ENCODE results near the gene UTF1.
A peak's percentile ranks its signal among the peaks of the same experiment; 100 is the strongest.

UTF1 gene

GRCh38 chr10:133205146-133205545 lies 24.9 kb upstream of the UTF1 start:
- Histone ChIP-seq H3K9me3 (ENCODE audit: control insufficient read depth, insufficient read depth, low read depth, low read length) (no peaks in the 10 kb centered on the region), H3K4me3 (ENCODE audit: low read depth, low read length) (no peak overlapping the region), H3K36me3 (ENCODE audit: control insufficient read depth in 2 of 2, insufficient read depth in 1 of 2, low read length in 2 of 2) (no peaks in the 10 kb centered on the region), H3K4me1 (ENCODE audit: control insufficient read depth, insufficient read depth, low read length) (no peaks in the 10 kb centered on the region; the same call in 1 of the 2 replicates), H3K27ac (ENCODE audit: extremely low read depth, low read depth, low read length) (no peak overlapping the region)
- ChIA-PET CTCF (no interaction called here), POLR2A (no interaction called here)
- TF ChIP-seq ZNF747 (tag by site-specific recombination; IDR thresholded peaks at IDR 0.05) (no peak), ZNF785 (tag by site-specific recombination; IDR thresholded peaks at IDR 0.05) (no peak), ZNF433 (tag by site-specific recombination; IDR thresholded peaks at IDR 0.05; ENCODE audit: low read depth) (no peak), ZBTB10 (tag by site-specific recombination; IDR thresholded peaks at IDR 0.05) (no peak), ZNF610 (tag by site-specific recombination; IDR thresholded peaks at IDR 0.05; ENCODE audit: borderline replicate concordance) (no peak), ZNF571 (tag by site-specific recombination; IDR thresholded peaks at IDR 0.05) (no peak), KLF8 (tag by site-specific recombination; IDR thresholded peaks at IDR 0.05) (no peak), ZNF175 (tag by site-specific recombination; IDR thresholded peaks at IDR 0.05) (no peak)

- Histone ChIP-seq H3K4me1 (ENCODE audit: control insufficient read depth, insufficient read depth, low read length) (no peaks in the 10 kb centered on the region; the same call in 1 of the 2 replicates), H3K4me3 (ENCODE audit: low read depth, low read length) (no peak overlapping the region), H3K9me3 (ENCODE audit: control insufficient read depth, insufficient read depth, low read depth, low read length) (no peaks in the 10 kb centered on the region), H3K27ac (ENCODE audit: extremely low read depth, low read depth, low read length) (no peak overlapping the region), H3K36me3 (ENCODE audit: control insufficient read depth in 2 of 2, insufficient read depth in 1 of 2, low read length in 2 of 2) (no peaks in the 10 kb centered on the region)
- POLR2A ChIA-PET = no interaction called here
- TF ChIP-seq GLIS2 (tag by site-specific recombination; IDR thresholded peaks at IDR 0.05) = peak; percentile 36; the same call in 1 of the 2 replicates
- no peak for TF ChIP-seq ZSCAN16 (tag by site-specific recombination; IDR thresholded peaks at IDR 0.05)
- CTCF ChIA-PET = no interaction called here
Observed at GRCh38 chr10:133206356-133207040, 23.5 kb upstream of the UTF1 start.

- TF ChIP-seq ZNF184 (tag by site-specific recombination; IDR thresholded peaks at IDR 0.05) (no peak), ZSCAN30 (tag by site-specific recombination; IDR thresholded peaks at IDR 0.05) (no peak), ZFP41 (tag by site-specific recombination; IDR thresholded peaks at IDR 0.05; ENCODE audit: borderline replicate concordance) (no peak), HOXA7 (CRISPR knock-in tag; IDR thresholded peaks at IDR 0.05; ENCODE audit: borderline replicate concordance) (no peak), ZNF398 (tag by site-specific recombination; IDR thresholded peaks at IDR 0.05) (no peak), ZNF610 (tag by site-specific recombination; IDR thresholded peaks at IDR 0.05; ENCODE audit: borderline replicate concordance) (no peak), ZNF600 (tag by site-specific recombination; IDR thresholded peaks at IDR 0.05) (no peak), ZNF571 (tag by site-specific recombination; IDR thresholded peaks at IDR 0.05) (no peak), ZNF274 (IDR thresholded peaks at IDR 0.05; ENCODE audit: low read length) (no peak), ZNF274 (tag by site-specific recombination; IDR thresholded peaks at IDR 0.05; ENCODE audit: borderline replicate concordance) (no peak), ZNF654 (tag by site-specific recombination; IDR thresholded peaks at IDR 0.05; ENCODE audit: low read depth) (no peak), ZNF513 (tag by site-specific recombination; IDR thresholded peaks at IDR 0.05) (no peak), ZNF664 (tag by site-specific recombination; IDR thresholded peaks at IDR 0.05) (no peak)
- ChIA-PET POLR2A (no interaction called here), CTCF (no interaction called here)
- H3K4me1 ChIP-seq (ENCODE audit: control insufficient read depth, insufficient read depth, low read length) = no peaks in the 10 kb centered on the region; the same call in 1 of the 2 replicates
- no peaks in the 10 kb centered on the region for H3K9me3 ChIP-seq (ENCODE audit: control insufficient read depth, insufficient read depth, low read depth, low read length)
- no peak overlapping the region for H3K4me3 ChIP-seq (ENCODE audit: low read depth, low read length)
- H3K36me3 ChIP-seq (ENCODE audit: control insufficient read depth in 2 of 2, insufficient read depth in 1 of 2, low read length in 2 of 2) = no peaks in the 10 kb centered on the region
- no peak overlapping the region for H3K27ac ChIP-seq (ENCODE audit: extremely low read depth, low read depth, low read length)
Observed at GRCh38 chr10:133207041-133207600, 22.9 kb upstream of the UTF1 start.
